Spinal cord (tissue), 10 donors: ENCODE results near the gene FNDC3B. TPM values are rescaled to one million over a fixed set of nuclear protein-coding genes. Genes with fewer than 3 reads are reported as not detected.

ENCODE experiments used
- DNase-seq, 6 donors: peaks; one replicate each; pipeline versions ENCODE4 v3.0.0 to v3.0.0-alpha.2; 2013 to 2015; ENCODE audit warnings: low spot score in 6 of 6, low read depth in 4 of 6
- H3K27ac ChIP-seq: one replicate; pipeline ENCODE4 v1.5.1; 2013; ENCODE audit warnings: low read depth, low read length, control low read depth
- H3K27me3 ChIP-seq: one replicate; pipeline ENCODE4 v1.6.1; 2013; ENCODE audit warnings: low read length; ENCODE audit not compliant: control insufficient read depth, insufficient read depth
- H3K36me3 ChIP-seq: one replicate; pipeline ENCODE4 v1.6.1; 2013; ENCODE audit warnings: low read length; ENCODE audit not compliant: control insufficient read depth, insufficient read depth
- H3K4me1 ChIP-seq: one replicate; pipeline ENCODE4 v1.6.1; 2013; ENCODE audit warnings: low read length; ENCODE audit not compliant: control insufficient read depth, insufficient read depth
- H3K4me3 ChIP-seq: one replicate; pipeline ENCODE4 v1.5.1; 2013; ENCODE audit warnings: low read depth, low read length, control low read depth
- H3K9me3 ChIP-seq: one replicate; pipeline ENCODE4 v1.6.1; 2013; ENCODE audit warnings: low read length; ENCODE audit not compliant: control insufficient read depth, insufficient read depth
- WGBS: methylation state at CpG from one replicate; pipeline ENCODE4 v1.1.5; 2013; ENCODE audit warnings: missing lambda C conversion rate; ENCODE audit not compliant: insufficient coverage; 5-methylcytosine and 5-hydroxymethylcytosine counted together
- polyA plus RNA-seq, 2 donors: library from polyadenylated mRNA; unstranded; fragments of 120-200 nt; gene quantifications; one replicate each; pipeline ENCODE4 v1.2.1, GENCODE V29; 2013; ENCODE audit not compliant: insufficient read length in 2 of 2
- total RNA-seq, 2 donors: library from RNA; depleted of rRNA in 1 of 2; stranded (reverse); fragments of 120-200 nt in 1 of 2; fragments of >200 nt in 1 of 2; gene quantifications; one replicate each; pipeline versions ENCODE4 v1.2.3 to v1.2.4, GENCODE V29; 2013 to 2014
- donor health status: healthy.

Gene FNDC3B
- total and polyA plus RNA-seq, 4 donors: 14.9 to 66.8 (median 40.0) TPM

DNA sequence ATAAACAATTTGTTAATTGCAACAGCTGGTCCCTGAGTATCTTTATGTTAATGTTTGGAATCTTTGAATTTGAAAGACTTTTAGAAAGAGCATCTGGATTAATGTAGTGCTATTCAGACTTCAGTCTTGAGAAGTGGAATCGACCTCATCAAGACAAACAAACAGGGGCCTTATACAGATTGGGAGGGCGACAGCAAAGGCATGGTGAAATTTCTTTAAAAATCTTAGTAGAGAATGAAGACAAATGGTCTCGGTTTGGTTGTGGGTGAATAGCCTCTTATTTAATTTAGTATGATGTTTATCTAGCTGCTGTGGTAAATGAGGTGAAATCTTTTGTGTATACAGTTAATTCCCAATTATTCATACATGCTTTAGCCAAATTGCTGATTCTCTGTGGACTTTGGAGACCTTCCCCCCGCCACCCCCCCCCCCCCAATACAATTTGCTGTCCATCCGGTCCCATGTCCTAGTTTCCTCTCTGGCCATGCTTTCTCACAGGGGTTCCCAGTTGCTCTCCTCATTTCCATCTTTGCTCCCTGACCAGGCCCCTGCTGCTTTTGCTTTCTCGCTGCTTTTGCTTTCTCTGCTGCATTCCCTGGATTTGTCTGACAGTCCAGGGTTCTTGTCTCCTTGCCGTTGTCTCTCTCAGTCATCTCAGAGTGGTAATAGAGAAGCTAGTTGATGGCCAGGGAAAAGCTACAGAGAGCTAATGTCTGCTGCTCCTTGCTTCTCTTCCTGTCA lies 135.3 kb downstream of the FNDC3B start:
- Histone ChIP-seq H3K27me3 (no peaks in the 10 kb centered on the region), H3K4me3 (no peak overlapping the region), H3K27ac (peak overlapping the region; percentile 69), H3K4me1 (peaks cover 5% of the 10 kb centered on the region), H3K9me3 (no peaks in the 10 kb centered on the region), H3K36me3 (no peaks in the 10 kb centered on the region)
- DNase-seq: peak in 2 of 6 donors; percentile 44 to 58
- WGBS: 24% methylated on average over 3 of the region's 7 CpGs

DNA sequence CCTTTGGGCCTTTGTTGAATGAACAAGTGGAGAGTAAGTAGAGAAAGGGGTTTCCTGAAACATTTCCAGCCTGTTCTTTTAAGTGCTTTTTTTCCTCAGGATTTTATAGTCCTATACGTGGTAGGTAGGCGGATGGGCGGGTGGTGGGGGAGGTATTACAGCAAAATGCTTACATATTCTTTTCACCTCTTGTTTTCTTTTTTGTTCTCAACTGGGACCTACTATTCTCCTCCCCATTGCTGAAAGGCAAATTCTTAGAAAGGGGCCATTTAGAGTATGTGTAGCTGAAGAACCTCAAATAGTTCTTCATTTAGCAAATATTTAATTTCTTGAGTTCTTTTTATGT lies 135.8 kb downstream of the FNDC3B start:
- peak overlapping the region; percentile 69 for H3K27ac ChIP-seq
- peaks cover 5% of the 10 kb centered on the region for H3K4me1 ChIP-seq
- H3K9me3 ChIP-seq: no peaks in the 10 kb centered on the region
- no peaks in the 10 kb centered on the region for H3K27me3 ChIP-seq
- no CpG with 5 or more reads among the region's 3 CpGs for WGBS
- no peak for DNase-seq
- H3K4me3 ChIP-seq: no peak overlapping the region
- H3K36me3 ChIP-seq: no peaks in the 10 kb centered on the region

DNA sequence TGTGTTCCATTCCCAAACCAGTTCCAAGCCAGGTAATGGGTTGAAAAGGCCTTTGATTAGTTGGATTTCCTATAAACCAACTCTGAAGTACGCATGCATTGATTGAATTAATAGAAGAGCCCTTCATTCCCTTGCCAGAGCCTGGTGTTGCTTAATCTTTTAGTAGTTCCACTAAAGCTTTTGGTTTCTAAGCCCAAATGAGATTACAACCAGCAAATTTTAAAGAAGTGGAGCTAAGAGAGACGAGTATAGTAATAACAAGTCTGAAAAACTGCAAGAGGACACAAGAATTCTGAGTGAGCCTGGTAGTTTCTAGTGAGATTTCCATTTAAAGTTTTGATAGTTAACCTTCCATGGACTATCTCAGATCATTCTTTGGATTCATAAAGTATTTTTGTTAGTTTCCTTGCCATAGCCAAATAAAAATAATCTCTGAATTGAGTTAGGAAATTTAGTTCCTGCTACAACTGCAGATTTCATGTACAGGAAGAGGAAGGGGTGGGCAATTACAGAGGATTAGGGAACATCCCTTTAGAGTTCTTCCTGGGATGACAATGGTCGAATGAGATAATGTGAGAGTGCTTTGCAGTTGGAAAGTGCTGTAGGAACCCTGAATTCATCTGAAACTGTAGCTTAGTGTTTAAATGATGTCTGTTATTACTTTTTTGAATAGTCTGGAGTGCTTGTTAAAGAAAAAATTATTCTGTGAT lies 136.8 kb downstream of the FNDC3B start:
- WGBS: 67% methylated on average over 2 of the region's 3 CpGs

DNA sequence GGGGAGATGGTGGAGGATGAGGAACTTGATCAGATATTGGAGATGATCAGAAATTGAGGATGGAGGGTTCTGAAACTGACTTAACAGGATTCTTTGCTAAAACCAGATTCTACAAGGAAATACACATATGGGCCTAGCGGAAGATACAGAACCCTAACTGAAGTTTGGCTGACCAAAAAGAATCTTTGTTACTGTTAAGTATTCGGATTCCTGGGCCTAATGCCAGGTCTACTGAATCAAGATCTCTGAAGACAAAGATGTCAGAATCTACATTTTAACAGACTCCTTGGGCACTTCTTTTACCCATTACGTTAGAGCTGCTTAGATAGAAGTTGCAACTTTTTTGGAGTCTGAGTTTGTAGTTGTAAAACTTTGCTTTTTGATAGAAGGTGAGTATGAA lies 137.7 kb downstream of the FNDC3B start:
- WGBS: no CpG with 5 or more reads among the region's 3 CpGs
- no peak overlapping the region for H3K27ac ChIP-seq
- no peaks in the 10 kb centered on the region for H3K27me3 ChIP-seq
- peaks cover 6% of the 10 kb centered on the region for H3K4me1 ChIP-seq
- H3K36me3 ChIP-seq: no peaks in the 10 kb centered on the region
- H3K4me3 ChIP-seq: no peak overlapping the region
- no peaks in the 10 kb centered on the region for H3K9me3 ChIP-seq
- peak in 2 of 6 donors; percentile 58 to 65 for DNase-seq

More for the DNA sequence above, 136.8 kb downstream of the FNDC3B start:
- Histone ChIP-seq H3K36me3 (no peaks in the 10 kb centered on the region), H3K27me3 (no peaks in the 10 kb centered on the region), H3K9me3 (no peaks in the 10 kb centered on the region), H3K4me3 (no peak overlapping the region), H3K4me1 (peaks cover 5% of the 10 kb centered on the region), H3K27ac (no peak overlapping the region)
- DNase-seq: no peak

DNA sequence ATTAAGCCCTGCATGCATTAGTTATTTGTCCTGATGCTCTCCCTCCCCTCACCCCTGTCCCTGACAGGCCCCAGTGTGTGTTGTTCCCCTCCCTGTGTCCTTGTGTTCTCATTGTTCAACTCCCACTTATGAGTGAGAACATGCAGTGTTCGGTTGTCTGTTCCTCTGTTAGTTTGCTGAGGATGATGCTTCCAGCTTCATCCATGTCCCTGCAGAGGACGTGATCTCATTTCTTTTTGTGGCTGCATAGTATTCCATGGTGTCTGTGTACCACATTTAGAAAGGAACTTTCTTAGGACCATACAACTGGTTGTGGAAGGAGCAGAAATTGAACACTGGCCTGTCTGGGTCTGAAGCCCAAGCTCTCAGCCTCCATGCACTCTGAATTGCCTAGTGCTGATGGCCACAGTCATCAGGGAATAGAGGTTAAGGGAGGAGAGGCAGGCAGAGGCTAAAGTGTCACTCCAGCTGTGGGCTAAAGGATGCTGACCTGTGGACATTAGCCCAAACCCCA lies 138.5 kb downstream of the FNDC3B start:
- H3K4me3 ChIP-seq: no peak overlapping the region

DNA sequence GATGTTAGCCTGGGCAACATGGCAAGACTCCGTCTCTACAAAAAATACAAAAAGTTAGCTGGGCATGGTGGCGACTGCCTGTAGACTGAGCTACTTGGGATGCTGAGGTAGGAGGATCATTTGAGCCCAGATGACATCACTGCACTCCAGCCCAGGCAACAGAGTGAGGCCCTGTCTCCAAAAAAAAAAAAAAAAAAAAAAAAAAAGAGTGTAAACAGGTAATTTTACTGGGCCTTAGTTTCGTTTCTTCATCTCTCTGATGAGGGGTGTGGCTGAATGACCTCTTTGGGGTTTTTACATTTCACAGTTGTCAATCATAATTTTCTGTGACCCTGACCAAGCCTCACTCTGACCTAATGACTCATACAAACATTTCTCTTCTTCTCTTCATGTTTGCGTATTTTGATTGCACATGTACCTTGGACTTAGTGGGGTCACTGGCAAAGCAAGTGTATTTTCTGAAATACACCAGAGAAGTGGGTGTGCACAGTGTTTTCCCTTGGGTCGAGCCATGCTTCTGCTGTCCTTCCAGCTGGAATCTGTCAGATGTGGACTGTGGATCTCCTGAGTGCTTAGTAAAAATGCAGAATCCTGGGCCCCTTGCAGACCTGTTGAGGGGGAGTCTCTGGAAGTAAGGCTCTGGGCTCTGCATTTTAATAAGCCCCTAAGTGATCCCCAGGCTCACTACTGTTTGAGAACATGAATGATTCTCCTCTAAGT lies 140.5 kb downstream of the FNDC3B start:
- DNase-seq: no peak
- H3K4me3 ChIP-seq: no peak overlapping the region
- no peak overlapping the region for H3K27ac ChIP-seq
- no peaks in the 10 kb centered on the region for H3K27me3 ChIP-seq
- H3K4me1 ChIP-seq: peaks cover 6% of the 10 kb centered on the region
- no peaks in the 10 kb centered on the region for H3K36me3 ChIP-seq
- WGBS: 100% methylated on average over 4 of the region's 5 CpGs
- H3K9me3 ChIP-seq: no peaks in the 10 kb centered on the region

More for the DNA sequence above, 138.5 kb downstream of the FNDC3B start:
- Histone ChIP-seq H3K27ac (no peak overlapping the region), H3K9me3 (no peaks in the 10 kb centered on the region), H3K4me1 (peaks cover 9% of the 10 kb centered on the region), H3K36me3 (no peaks in the 10 kb centered on the region), H3K27me3 (no peaks in the 10 kb centered on the region)
- WGBS: 93% methylated on average over 2 of the region's 2 CpGs
- DNase-seq: no peak

DNA sequence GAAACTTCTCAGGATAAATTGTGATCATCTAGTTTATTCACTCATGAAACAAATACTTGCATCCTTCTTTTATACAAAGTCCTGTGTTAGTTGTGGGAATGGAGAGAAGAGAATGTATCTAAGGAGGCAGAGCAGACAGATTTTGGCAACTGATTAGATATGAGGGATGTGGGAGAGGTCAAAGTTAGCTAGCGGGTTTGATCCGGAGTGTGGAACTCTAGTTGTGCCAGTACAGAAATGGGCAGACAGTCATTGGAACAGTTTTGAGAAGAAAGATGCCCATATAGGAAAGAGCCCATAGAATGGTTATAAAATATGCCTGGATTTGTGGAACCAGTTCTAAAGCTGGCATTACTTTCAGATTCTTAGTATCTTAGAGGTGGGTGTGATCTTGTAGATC lies 141.1 kb downstream of the FNDC3B start:
- H3K9me3 ChIP-seq: no peaks in the 10 kb centered on the region
- WGBS: 92% methylated on average over 2 of the region's 2 CpGs
- peaks cover 4% of the 10 kb centered on the region for H3K4me1 ChIP-seq
- H3K4me3 ChIP-seq: no peak overlapping the region
- H3K27ac ChIP-seq: no peak overlapping the region
- DNase-seq: no peak
- no peaks in the 10 kb centered on the region for H3K27me3 ChIP-seq
- H3K36me3 ChIP-seq: no peaks in the 10 kb centered on the region

DNA sequence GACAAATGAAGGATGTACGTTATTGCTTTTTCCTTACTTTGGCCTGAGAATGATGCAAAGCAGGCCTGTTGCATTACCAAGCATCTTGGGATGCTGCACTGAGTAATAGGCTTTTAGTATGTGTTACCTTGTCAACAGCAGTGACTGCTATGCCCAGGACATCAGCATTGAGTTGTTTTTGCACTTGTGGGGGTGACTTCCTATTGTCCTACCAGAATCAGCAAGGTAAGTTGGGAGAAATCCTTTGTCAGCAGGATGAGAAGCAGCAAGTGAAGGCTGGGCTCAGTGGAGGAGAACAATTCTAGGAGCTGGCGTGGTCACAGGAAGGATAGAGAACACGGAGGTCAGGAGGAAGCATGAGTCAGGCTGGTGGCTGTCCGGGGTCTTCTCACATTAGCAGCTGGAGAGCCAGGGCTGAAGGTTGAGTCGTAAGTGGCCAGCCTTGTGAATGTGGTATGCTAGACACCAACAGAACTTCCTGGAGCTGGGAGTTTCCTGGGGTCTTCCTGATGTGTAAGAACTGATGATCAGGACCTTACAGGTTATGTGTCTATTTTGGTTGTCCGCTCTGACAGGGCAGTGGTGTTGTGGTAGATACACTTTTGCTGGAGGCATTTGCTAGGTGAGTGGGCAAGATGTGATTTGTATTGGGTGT lies 142.7 kb downstream of the FNDC3B start:
- Histone ChIP-seq H3K27ac (no peak overlapping the region), H3K9me3 (no peaks in the 10 kb centered on the region), H3K4me1 (peaks cover 4% of the 10 kb centered on the region), H3K36me3 (no peaks in the 10 kb centered on the region), H3K27me3 (no peaks in the 10 kb centered on the region), H3K4me3 (no peak overlapping the region)
- WGBS: 83% methylated on average over 6 of the region's 6 CpGs
- DNase-seq: no peak

DNA sequence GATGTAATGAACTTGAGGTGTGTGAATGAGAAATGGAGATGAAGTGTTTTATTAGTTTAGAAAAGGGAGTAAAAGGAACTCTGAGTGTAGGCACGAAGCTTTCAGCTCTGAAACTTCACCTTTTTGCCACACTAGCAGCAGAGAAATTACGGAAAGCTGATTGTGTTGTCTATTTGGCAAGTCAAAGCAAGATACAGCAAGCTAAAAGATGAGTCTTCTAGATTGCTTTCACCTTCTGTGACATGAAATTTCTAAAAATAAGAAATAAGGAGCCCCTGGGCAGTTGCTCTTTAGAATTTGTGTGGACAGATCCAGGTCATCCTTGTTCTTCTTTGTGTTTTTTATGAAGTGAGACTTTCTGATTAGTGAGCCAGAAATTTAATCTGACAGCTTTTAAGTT lies 143.4 kb downstream of the FNDC3B start:
- no peak for DNase-seq
- Histone ChIP-seq H3K4me1 (peaks cover 4% of the 10 kb centered on the region), H3K36me3 (no peaks in the 10 kb centered on the region), H3K9me3 (no peaks in the 10 kb centered on the region), H3K27ac (no peak overlapping the region), H3K27me3 (no peaks in the 10 kb centered on the region), H3K4me3 (no peak overlapping the region)
- 80% methylated on average over 1 of the region's 2 CpGs for WGBS
